H9 (cell line): Measurements from ENCODE around the gene MSI2. TPM values are rescaled to one million over a fixed set of nuclear protein-coding genes. Genes with fewer than 3 reads are reported as not detected.

Source experiments
- DNase-seq: peaks from one replicate; pipeline ENCODE4 v3.0.0-alpha.2; 2017
- H2AFZ ChIP-seq: one replicate; pipeline ENCODE4 v1.6.1; 2013; ENCODE audit warnings: mild to moderate bottlenecking, low read length, control low read depth, moderate library complexity
- H2AK5ac ChIP-seq: 2 replicates; pipeline ENCODE4 v1.6.1; 2013; ENCODE audit warnings: low read length, control low read depth, mixed read lengths; ENCODE audit not compliant: insufficient read length
- H2BK120ac ChIP-seq: one replicate; pipeline ENCODE4 v1.6.1; 2013; ENCODE audit warnings: low read depth, mild to moderate bottlenecking, low read length, control low read depth, inconsistent platforms; ENCODE audit not compliant: poor library complexity, severe bottlenecking
- H2BK12ac ChIP-seq: 2 replicates; pipeline ENCODE4 v1.6.1; 2013; ENCODE audit warnings: low read length, control low read depth, mixed read lengths, low read depth; ENCODE audit not compliant: insufficient read length
- H2BK15ac ChIP-seq: 2 replicates; pipeline ENCODE4 v1.6.1; 2013; ENCODE audit warnings: low read depth, low read length, control low read depth
- H2BK20ac ChIP-seq: one replicate; pipeline ENCODE4 v1.6.1; 2013; ENCODE audit warnings: low read depth, mild to moderate bottlenecking, low read length, control low read depth, inconsistent platforms; ENCODE audit not compliant: poor library complexity, severe bottlenecking
- H2BK5ac ChIP-seq: 2 replicates; pipeline ENCODE4 v1.6.1; 2013; ENCODE audit warnings: low read length, control low read depth, mixed read lengths; ENCODE audit not compliant: insufficient read length
- H3K14ac ChIP-seq: 2 replicates; pipeline ENCODE4 v1.6.1; 2013; ENCODE audit warnings: low read length, control low read depth; ENCODE audit not compliant: insufficient read depth
- H3K18ac ChIP-seq: 2 replicates; pipeline ENCODE4 v1.6.1; 2013; ENCODE audit warnings: low read depth, mild to moderate bottlenecking, mixed read lengths, low read length, control low read depth; ENCODE audit not compliant: insufficient read length
- H3K23ac ChIP-seq: 2 replicates; pipeline ENCODE4 v1.6.1; 2013; ENCODE audit warnings: low read length, control low read depth, mixed read lengths, low read depth; ENCODE audit not compliant: insufficient read length
- H3K23me2 ChIP-seq: 2 replicates; pipeline ENCODE4 v1.6.1; 2013; ENCODE audit warnings: low read depth, mild to moderate bottlenecking, mixed read lengths, low read length, control low read depth; ENCODE audit not compliant: insufficient read length, poor library complexity, severe bottlenecking
- H3K27ac ChIP-seq: 2 replicates; pipeline ENCODE4 v1.5.1; 2013; ENCODE audit warnings: low read length, control low read depth, mixed read lengths, low read depth; ENCODE audit not compliant: insufficient read length
- H3K27me3 ChIP-seq: 2 replicates; pipeline ENCODE4 v1.6.1; 2013; ENCODE audit warnings: low read length, control low read depth, inconsistent platforms; ENCODE audit not compliant: insufficient read depth
- H3K4ac ChIP-seq: 2 replicates; pipeline ENCODE4 v1.6.1; 2013; ENCODE audit warnings: low read depth, mild to moderate bottlenecking, control low read depth, inconsistent platforms, low read length, moderate library complexity
- H3K4me1 ChIP-seq: 2 replicates; pipeline ENCODE4 v1.6.1; 2013; ENCODE audit warnings: low read length, control low read depth, inconsistent platforms; ENCODE audit not compliant: insufficient read depth
- H3K4me2 ChIP-seq: 2 replicates; pipeline ENCODE4 v1.6.1; 2013; ENCODE audit warnings: low read length, control low read depth, mixed read lengths; ENCODE audit not compliant: insufficient read length, insufficient read depth
- H3K56ac ChIP-seq: 2 replicates; pipeline ENCODE4 v1.6.1; 2013; ENCODE audit warnings: low read depth, mild to moderate bottlenecking, mixed read lengths, low read length, control low read depth; ENCODE audit not compliant: insufficient read length
- H3K79me1 ChIP-seq: 2 replicates; pipeline ENCODE4 v1.6.1; 2013; ENCODE audit warnings: low read depth, mild to moderate bottlenecking, moderate library complexity, low read length, control low read depth, inconsistent platforms; ENCODE audit not compliant: insufficient read depth, poor library complexity, severe bottlenecking
- H3K79me2 ChIP-seq: 2 replicates; pipeline ENCODE4 v1.6.1; 2013; ENCODE audit warnings: low read length, control low read depth, inconsistent platforms; ENCODE audit not compliant: insufficient read depth
- H3K9ac ChIP-seq: 2 replicates; pipeline ENCODE4 v1.6.1; 2013; ENCODE audit warnings: low read length, control low read depth, mixed read lengths; ENCODE audit not compliant: insufficient read length; ENCODE audit errors: extremely low read depth
- H3K9me3 ChIP-seq: one replicate; pipeline ENCODE4 v1.6.1; 2013; ENCODE audit warnings: low read depth, low read length, inconsistent platforms; ENCODE audit not compliant: control insufficient read depth
- H3T11ph ChIP-seq: one replicate; pipeline ENCODE4 v1.6.1; 2013; ENCODE audit warnings: mild to moderate bottlenecking, low read length, control low read depth, inconsistent platforms
- H4K20me1 ChIP-seq: one replicate; pipeline ENCODE4 v1.6.1; 2013; ENCODE audit not compliant: control insufficient read depth, insufficient read length, insufficient read depth
- H4K5ac ChIP-seq: 2 replicates; pipeline ENCODE4 v1.6.1; 2013; ENCODE audit warnings: low read depth, mild to moderate bottlenecking, mixed read lengths, low read length, control low read depth; ENCODE audit not compliant: insufficient read length
- H4K8ac ChIP-seq: replicated peaks from 2 replicates; pipeline ENCODE4 v1.6.1; 2013; ENCODE audit warnings: low read length, control low read depth, mixed read lengths, low read depth; ENCODE audit not compliant: insufficient read length
- H4K91ac ChIP-seq: 2 replicates; pipeline ENCODE4 v1.6.1; 2013; ENCODE audit warnings: low read depth, mild to moderate bottlenecking, moderate library complexity, mixed read lengths, low read length, control low read depth; ENCODE audit not compliant: insufficient read length
- H3K27ac Mint-ChIP-seq, 3 experiments: 2 replicates in 2 of 3; 3 replicates in 1 of 3; pipeline ENCODE4 v1.8.0; 2020 to 2021; ENCODE audit warnings: mixed read lengths in 3 of 3, mild to moderate bottlenecking in 1 of 3, moderate library complexity in 1 of 3
- H3K27me3 Mint-ChIP-seq: 2 replicates; pipeline ENCODE4 v1.8.0; 2021; ENCODE audit warnings: low read depth, mild to moderate bottlenecking, moderate library complexity, mixed read lengths
- H3K36me3 Mint-ChIP-seq, 3 experiments: 2 replicates in 2 of 3; 3 replicates in 1 of 3; pipeline ENCODE4 v1.8.0; 2020 to 2021; ENCODE audit warnings: low read depth in 3 of 3, mixed read lengths in 3 of 3; ENCODE audit not compliant: insufficient read depth in 1 of 3
- H3K4me1 Mint-ChIP-seq, 2 experiments: 2 replicates each; pipeline ENCODE4 v1.8.0; 2020; ENCODE audit warnings: mixed read lengths in 2 of 2
- H3K4me3 Mint-ChIP-seq, 2 experiments: 2 replicates in 1 of 2; 3 replicates in 1 of 2; pipeline ENCODE4 v1.8.0; 2020 to 2021; ENCODE audit warnings: mild to moderate bottlenecking in 2 of 2, mixed read lengths in 2 of 2, moderate library complexity in 1 of 2
- H3K9me3 Mint-ChIP-seq, 2 experiments: 2 replicates in 1 of 2; 3 replicates in 1 of 2; pipeline ENCODE4 v1.8.0; 2020; ENCODE audit warnings: mild to moderate bottlenecking in 2 of 2, mixed read lengths in 2 of 2, moderate library complexity in 1 of 2
- CTCF ChIP-seq: fragments of 200-600 bp; sonication (generic); conservative IDR thresholded peaks from 3 replicates; pipeline ENCODE4 v1.8.0; 2021; ENCODE audit warnings: antibody characterized with exemption, mild to moderate bottlenecking
- WGBS: extraction: QIAGEN DNeasy Blood & Tissue Kit; methylation state at CpG from one replicate; pipeline ENCODE4 v1.1.7; 2013; ENCODE audit warnings: missing lambda C conversion rate, low lambda C conversion rate, mixed read lengths; ENCODE audit not compliant: insufficient read length; ENCODE audit errors: extremely low coverage; 5-methylcytosine and 5-hydroxymethylcytosine counted together
- total RNA-seq: library from RNA; stranded (reverse); gene quantifications from 2 replicates; pipeline ENCODE4 v1.2.1, GENCODE V29; 2021

MSI2 gene
- total RNA-seq, 1 experiment from 2014 or later, result 98.5 TPM

- no CpG with 5 or more reads among the region's 13 CpGs for WGBS
- H2AFZ ChIP-seq, result no peak overlapping the region
- no peak overlapping the region for H3T11ph ChIP-seq
Measured at GRCh38 chr17:57609878-57610270, 353.6 kb downstream of the MSI2 start.

More at GRCh38 chr17:57609878-57610270, 353.6 kb downstream of the MSI2 start:
- Mint-ChIP-seq H3K27me3 (no peaks in the 10 kb centered on the region; the same call in 1 of the 2 replicates), H3K27ac (0 out of 7 replicates have a peak overlapping the region, but pooled peaks of 1 of the 3 experiments have one; percentile 62), H3K4me1 (peaks cover 65 to 74% of the 10 kb centered on the region in 2 experiments), H3K4me3 (no peak overlapping the region), H3K36me3 (0 out of 7 replicates have a peak, but pooled peaks cover 0 to 2% (median 0%) of the 10 kb centered on the region in 3 experiments), H3K9me3 (no peaks in the 10 kb centered on the region)
- Histone ChIP-seq H3K27ac (no peak overlapping the region), H3K23ac (no peak overlapping the region), H3K4me1 (peaks cover 5% of the 10 kb centered on the region; the same call in 1 of the 2 replicates), H3K4ac (no peak overlapping the region), H3K23me2 (no peaks in the 10 kb centered on the region), H3K79me2 (no peaks in the 10 kb centered on the region), H2BK12ac (no peak overlapping the region), H3K14ac (no peak overlapping the region), H3K9me3 (no peaks in the 10 kb centered on the region), H4K20me1 (no peaks in the 10 kb centered on the region), H3K18ac (no peak overlapping the region), H2BK15ac (no peak overlapping the region), H3K27me3 (no peaks in the 10 kb centered on the region), H3K79me1 (no peaks in the 10 kb centered on the region), H2BK20ac (no peak overlapping the region), H4K91ac (no peak overlapping the region), H3K9ac (no peak overlapping the region), H4K8ac (no peak overlapping the region), H2BK5ac (no peak overlapping the region), H3K4me2 (no peak overlapping the region), H3K56ac (no peak overlapping the region), H2BK120ac (no peak overlapping the region), H2AK5ac (no peak overlapping the region), H4K5ac (no peak overlapping the region)
- DNase-seq, result no peak
- TF ChIP-seq CTCF, result no peak
